Muscle layer of duodenum (tissue), 2 donors: ENCODE results near the gene B4GAT1.
A peak's percentile ranks its signal among the peaks of the same experiment; 100 is the strongest.
"Not testable (repeated sequence)": the region's sequence is repeated elsewhere in the genome, so short reads cannot be mapped to it uniquely, and the experiment has no call there.

Experiments
- H3K27ac ChIP-seq: one replicate; pipeline ENCODE4 v1.7.0; 2013; ENCODE audit warnings: mild to moderate bottlenecking, low read length
- H3K27me3 ChIP-seq: one replicate; pipeline ENCODE4 v1.7.0; 2013; ENCODE audit warnings: low read depth, mild to moderate bottlenecking, control low read depth, low read length
- H3K36me3 ChIP-seq, 2 donors: one replicate each; pipeline ENCODE4 v1.7.0; 2013; ENCODE audit warnings: low read length in 2 of 2, control low read depth in 1 of 2, mild to moderate bottlenecking in 1 of 2; ENCODE audit not compliant: insufficient read depth in 2 of 2, control insufficient read depth in 1 of 2
- H3K4me1 ChIP-seq, 2 donors: one replicate each; pipeline ENCODE4 v1.7.0; 2013; ENCODE audit warnings: low read length in 2 of 2, mild to moderate bottlenecking in 2 of 2, control low read depth in 1 of 2, moderate library complexity in 1 of 2; ENCODE audit not compliant: insufficient read depth in 2 of 2, control insufficient read depth in 1 of 2
- H3K4me3 ChIP-seq, 2 donors: one replicate each; pipeline ENCODE4 v1.7.0; 2013; ENCODE audit warnings: low read length in 2 of 2, low read depth in 1 of 2, mild to moderate bottlenecking in 1 of 2
- H3K9me3 ChIP-seq, 2 donors: one replicate each; pipeline ENCODE4 v1.7.0; 2013; ENCODE audit warnings: low read length in 2 of 2, control low read depth in 1 of 2, mild to moderate bottlenecking in 1 of 2; ENCODE audit not compliant: control insufficient read depth in 1 of 2
- donor health status: healthy.

B4GAT1 gene

GRCh38 chr11:66347425-66348276 is at the start of gene B4GAT1:
B4GAT1 (minus strand) TSS chr11:66347629; CDS start chr11:66347545, 84 bp downstream.
- Histone ChIP-seq H3K4me1 (peaks cover 23 to 42% of the 10 kb centered on the region in 2 donors), H3K27ac (peak within 1 kb of the TSS; percentile 74), H3K4me3 (peak within 1 kb of the TSS; percentile 89 to 93), H3K36me3 (no peaks in the 10 kb centered on the region), H3K9me3 (no peaks in the 10 kb centered on the region), H3K27me3 (no peaks in the 10 kb centered on the region)

- no peak overlapping the region for H3K4me3 ChIP-seq
Observed at GRCh38 chr11:66393954-66394353, 46.5 kb upstream of the B4GAT1 start.

GRCh38 chr11:66391322-66391721 is 43.9 kb upstream of the B4GAT1 start:
- Histone ChIP-seq H3K4me1 (peaks cover 0 to 2% of the 10 kb centered on the region in 2 donors), H3K27me3 (no peaks in the 10 kb centered on the region), H3K36me3 (no peaks in the 10 kb centered on the region), H3K4me3 (no peak overlapping the region), H3K9me3 (no peaks in the 10 kb centered on the region), H3K27ac (no peak overlapping the region)

More at GRCh38 chr11:66393954-66394353, 46.5 kb upstream of the B4GAT1 start:
- Histone ChIP-seq H3K36me3 (no peaks in the 10 kb centered on the region), H3K27ac (no peak overlapping the region), H3K27me3 (no peaks in the 10 kb centered on the region), H3K9me3 (no peaks in the 10 kb centered on the region), H3K4me1 (no peaks in the 10 kb centered on the region)

GRCh38 chr11:66388780-66389386 is 41.5 kb upstream of the B4GAT1 start:
- no peaks in the 10 kb centered on the region for H3K9me3 ChIP-seq
- no peak overlapping the region for H3K27ac ChIP-seq
- no peak overlapping the region for H3K4me3 ChIP-seq
- H3K27me3 ChIP-seq = no peaks in the 10 kb centered on the region
- no peaks in the 10 kb centered on the region for H3K36me3 ChIP-seq
- peaks cover 0 to 4% of the 10 kb centered on the region in 2 donors for H3K4me1 ChIP-seq

- no peaks in the 10 kb centered on the region for H3K36me3 ChIP-seq
- no peaks in the 10 kb centered on the region for H3K27me3 ChIP-seq
- H3K4me3 ChIP-seq = peak overlapping the region; percentile 41 to 44
- peaks cover 0 to 4% of the 10 kb centered on the region in 2 donors for H3K4me1 ChIP-seq
- no peaks in the 10 kb centered on the region for H3K9me3 ChIP-seq
- no peak overlapping the region for H3K27ac ChIP-seq
Observed at GRCh38 chr11:66386171-66387069, 39.0 kb upstream of the B4GAT1 start.

GRCh38 chr11:66384316-66384715 is 36.9 kb upstream of the B4GAT1 start:
- H3K4me3 ChIP-seq, H3K36me3 ChIP-seq, H3K4me1 ChIP-seq: not testable (repeated sequence)

GRCh38 chr11:66380264-66380663 is 32.8 kb upstream of the B4GAT1 start:
- not testable (repeated sequence) for H3K4me1 ChIP-seq, H3K27me3 ChIP-seq, H3K36me3 ChIP-seq, H3K9me3 ChIP-seq, H3K4me3 ChIP-seq, H3K27ac ChIP-seq

More at GRCh38 chr11:66384316-66384715, 36.9 kb upstream of the B4GAT1 start:
- not testable (repeated sequence) for H3K27me3 ChIP-seq, H3K9me3 ChIP-seq, H3K27ac ChIP-seq

- H3K4me3 ChIP-seq, H3K9me3 ChIP-seq, H3K27ac ChIP-seq, H3K27me3 ChIP-seq, H3K36me3 ChIP-seq: not testable (repeated sequence)
- H3K4me1 ChIP-seq = peaks cover 0 to 18% of the 10 kb centered on the region in 2 donors
Observed at GRCh38 chr11:66373690-66374287, 26.4 kb upstream of the B4GAT1 start.

GRCh38 chr11:66373265-66373664 is 25.8 kb upstream of the B4GAT1 start:
- Histone ChIP-seq H3K27ac (no peak overlapping the region), H3K27me3 (no peaks in the 10 kb centered on the region), H3K36me3 (no peaks in the 10 kb centered on the region), H3K4me3 (no peak overlapping the region), H3K9me3 (no peaks in the 10 kb centered on the region), H3K4me1 (peaks cover 0 to 18% of the 10 kb centered on the region in 2 donors)

- Histone ChIP-seq H3K27me3 (no peaks in the 10 kb centered on the region), H3K27ac (peak within 1 kb of the TSS; percentile 51), H3K4me3 (peak within 1 kb of the TSS; percentile 42 to 82), H3K9me3 (no peaks in the 10 kb centered on the region), H3K36me3 (no peaks in the 10 kb centered on the region), H3K4me1 (peaks cover 0 to 18% of the 10 kb centered on the region in 2 donors)
Observed at GRCh38 chr11:66371627-66372415, 24.4 kb upstream of the B4GAT1 start, which contains the start of gene SLC29A2. SLC29A2 (minus strand) TSS chr11:66371760; CDS start chr11:66371591, 169 bp downstream.
